GM18517 (cell line): ENCODE data around the gene COL23A1.

Experiments used
- ATAC-seq: cut with Tn5 transposase; IDR thresholded peaks from one replicate; pipeline ENCODE4 v1.9.1; 2021; ENCODE audit warnings: mild to moderate bottlenecking, moderate library complexity; ENCODE audit not compliant: unreplicated experiment

COL23A1 gene

GRCh38 chr5:178333821-178334481, 256.2 kb downstream of the COL23A1 start:
- ATAC-seq: no peak

GRCh38 chr5:178332210-178332641, 258.0 kb downstream of the COL23A1 start:
- no peak for ATAC-seq

- ATAC-seq: no peak
These were observed 258.6 kb downstream of the COL23A1 start for GRCh38 chr5:178331491-178331996.

GRCh38 chr5:178330791-178331404, 259.3 kb downstream of the COL23A1 start:
- no peak for ATAC-seq

GRCh38 chr5:178328826-178329730, 261.1 kb downstream of the COL23A1 start:
- no peak for ATAC-seq

- no peak for ATAC-seq
These were observed 262.1 kb downstream of the COL23A1 start for GRCh38 chr5:178327931-178328711.

GRCh38 chr5:178327446-178327845, 262.7 kb downstream of the COL23A1 start:
- ATAC-seq: no peak

- ATAC-seq: no peak
These were observed 263.8 kb downstream of the COL23A1 start for GRCh38 chr5:178326374-178326715.

GRCh38 chr5:178325679-178326373, 264.4 kb downstream of the COL23A1 start:
- no peak for ATAC-seq

- ATAC-seq: no peak
These were observed 264.9 kb downstream of the COL23A1 start for GRCh38 chr5:178325311-178325678.

GRCh38 chr5:178324481-178325310, 265.5 kb downstream of the COL23A1 start:
- ATAC-seq: no peak

GRCh38 chr5:178323961-178324360, 266.2 kb downstream of the COL23A1 start:
- ATAC-seq: no peak

GRCh38 chr5:178323541-178323865, 266.7 kb downstream of the COL23A1 start:
- ATAC-seq: no peak

- no peak for ATAC-seq
These were observed 267.3 kb downstream of the COL23A1 start for GRCh38 chr5:178322736-178323540.

- no peak for ATAC-seq
These were observed 269.8 kb downstream of the COL23A1 start for GRCh38 chr5:178320281-178320855.

- no peak for ATAC-seq
These were observed 270.6 kb downstream of the COL23A1 start for GRCh38 chr5:178319541-178320041.

GRCh38 chr5:178318893-178319292, 271.3 kb downstream of the COL23A1 start:
- no peak for ATAC-seq

- no peak for ATAC-seq
These were observed 271.8 kb downstream of the COL23A1 start for GRCh38 chr5:178318382-178318781.
